Activated CD8-positive, alpha-beta memory T cell treated with anti-CD3 and anti-CD28 coated beads for 48 hours (primary cell): ENCODE measurements around the gene TCAP.
"Not testable (repeated sequence)": the region's sequence is repeated elsewhere in the genome, so short reads cannot be mapped to it uniquely, and the experiment has no call there.

Experiments used
- DNase-seq, 3 experiments: peaks; one replicate each; pipeline ENCODE4 v3.0.0-alpha.2; 2020; ENCODE audit warnings: low read depth in 2 of 3, low spot score in 2 of 3

Gene TCAP

GRCh38 chr17:39702901-39703893, 38.0 kb downstream of the TCAP start:
- DNase-seq = no peak

- DNase-seq = no peak
Measured at GRCh38 chr17:39703913-39704312, 38.8 kb downstream of the TCAP start.

- no peak for DNase-seq
Measured at GRCh38 chr17:39704821-39705551, 39.8 kb downstream of the TCAP start.

- DNase-seq = no peak
Measured at GRCh38 chr17:39705786-39706348, 40.7 kb downstream of the TCAP start.

GRCh38 chr17:39706383-39706782, 41.2 kb downstream of the TCAP start:
- no peak for DNase-seq

GRCh38 chr17:39706921-39707337, 41.8 kb downstream of the TCAP start:
- no peak for DNase-seq

- no peak for DNase-seq
Measured at GRCh38 chr17:39709319-39709997, 44.3 kb downstream of the TCAP start.

GRCh38 chr17:39709998-39710964, 45.1 kb downstream of the TCAP start:
- DNase-seq = no peak

- not testable (repeated sequence) for DNase-seq
Measured at GRCh38 chr17:39711071-39711470, 45.9 kb downstream of the TCAP start.

- no peak for DNase-seq
Measured at GRCh38 chr17:39711851-39712250, 46.7 kb downstream of the TCAP start.

GRCh38 chr17:39714234-39714633, 49.1 kb downstream of the TCAP start:
- DNase-seq = no peak

- DNase-seq = no peak
Measured at GRCh38 chr17:39715375-39716072, 50.4 kb downstream of the TCAP start.
